ENCODE results near the gene GPR152.
A peak's percentile ranks its signal among the peaks of the same experiment; 100 is the strongest.

Gene GPR152

DNA sequence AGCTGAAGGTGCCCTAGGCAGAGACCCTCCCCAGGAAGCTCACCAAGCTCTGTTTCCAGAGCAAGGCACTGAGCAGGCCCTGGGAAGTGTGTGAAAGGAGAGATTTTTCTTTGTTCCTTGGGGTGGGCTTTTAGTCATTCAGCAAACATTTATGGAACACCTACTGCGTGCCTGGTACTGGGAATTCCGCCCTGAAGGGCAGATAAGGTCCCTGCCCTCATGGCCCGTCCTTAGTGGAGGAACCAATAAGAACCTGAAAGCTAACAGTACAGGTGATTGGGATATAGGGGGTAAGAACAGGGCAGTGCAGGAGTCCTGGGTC, 12.6 kb upstream of the GPR152 start:
- no peak for DNase-seq (ENCODE audit: low spot score)

DNA sequence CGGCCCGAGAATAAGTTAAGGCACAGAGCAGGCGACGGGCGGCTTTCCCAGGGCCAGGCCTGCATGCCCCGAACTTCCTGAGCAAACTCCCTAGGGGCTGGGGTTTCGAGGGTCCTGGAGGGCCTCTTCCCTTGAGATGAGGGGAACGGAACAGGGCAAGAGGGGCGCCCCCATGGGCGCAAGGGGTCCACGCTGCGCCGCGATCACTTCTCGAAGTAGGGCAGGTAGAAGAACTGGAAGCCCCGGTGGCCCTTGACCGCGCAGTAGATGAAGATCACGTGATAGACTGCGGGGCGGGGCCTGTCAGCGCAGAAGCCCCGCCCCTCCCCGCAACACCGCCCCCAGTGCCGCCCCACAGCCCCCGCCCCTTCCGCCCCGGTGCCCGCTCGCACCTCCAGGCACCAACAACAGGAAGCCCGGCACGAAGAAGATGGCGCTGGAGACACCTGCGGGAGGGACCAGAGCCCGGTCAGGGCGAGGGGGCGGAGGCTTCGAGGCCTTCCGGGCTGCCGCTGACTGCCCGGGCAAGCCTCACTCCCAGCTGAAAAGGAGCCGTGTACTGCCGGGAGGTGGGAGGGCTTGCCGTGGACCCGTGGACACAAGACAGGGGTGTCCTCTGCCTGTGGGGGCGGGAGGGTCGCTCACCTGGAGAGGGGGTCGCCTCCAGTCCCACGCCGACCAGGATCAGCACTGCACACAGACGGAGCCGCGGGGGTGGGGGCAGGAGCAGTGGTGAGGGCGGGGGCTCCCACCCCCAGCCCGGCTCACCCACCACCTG, 12.1 kb upstream of the GPR152 start:
- DNase-seq (ENCODE audit: low spot score): peak; percentile 96

DNA sequence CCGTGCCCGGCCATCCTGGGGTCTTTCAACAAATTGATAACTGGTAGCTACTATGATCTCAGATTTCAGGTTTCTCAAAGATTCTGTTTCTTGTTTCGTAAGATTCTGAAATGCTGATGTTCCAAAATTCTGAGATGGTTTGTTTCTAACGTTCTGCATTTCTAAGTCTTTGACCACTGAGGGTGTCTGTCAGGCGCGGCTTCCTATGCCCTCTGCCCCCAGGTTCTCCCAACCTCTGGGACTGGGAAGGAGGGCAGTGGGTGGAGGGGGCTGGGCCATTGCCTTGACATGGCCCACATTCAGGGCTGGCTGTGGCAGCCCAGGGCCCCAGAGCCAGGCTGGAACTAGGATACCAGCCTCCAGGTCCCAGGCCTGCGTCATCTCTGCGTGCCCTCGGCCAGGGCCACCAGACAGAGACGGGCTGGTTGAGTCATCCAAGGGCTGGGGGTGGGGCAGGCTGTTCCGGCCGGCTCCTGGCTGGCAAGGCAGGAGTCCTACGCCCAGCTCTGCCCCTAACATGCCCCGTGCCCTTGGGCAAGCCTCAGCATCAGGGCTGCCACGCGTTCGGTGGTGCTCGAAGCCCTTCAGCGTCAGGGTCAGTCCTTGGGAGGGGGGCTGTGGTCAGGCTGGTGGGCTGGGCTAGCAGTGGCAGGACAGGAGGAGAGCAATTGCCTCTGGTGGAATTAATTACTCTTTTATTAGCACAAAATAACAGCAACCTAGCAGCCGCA, 11.3 kb upstream of the GPR152 start:
- no peak for DNase-seq (ENCODE audit: low spot score)

DNA sequence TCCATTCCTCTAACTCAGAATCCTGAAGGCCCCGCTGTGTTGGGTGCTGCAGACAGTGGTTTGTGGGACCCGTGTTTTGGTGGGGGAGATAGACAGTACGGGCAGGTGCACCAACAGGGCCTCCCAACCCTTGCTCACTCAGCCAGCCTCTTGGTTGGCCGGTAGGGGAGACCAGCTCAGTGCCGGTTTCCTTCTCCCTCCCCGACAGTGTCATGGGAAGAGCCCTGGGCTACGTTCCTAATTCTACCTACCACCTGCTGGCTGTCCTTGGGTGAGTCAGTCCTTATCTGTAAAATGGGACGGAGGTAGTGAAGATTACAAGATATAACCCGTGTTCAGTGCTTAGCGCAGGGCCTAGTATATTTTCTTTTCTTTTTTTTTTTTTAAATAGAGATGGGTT, 10.7 kb upstream of the GPR152 start:
- DNase-seq (ENCODE audit: low spot score): no peak

DNA sequence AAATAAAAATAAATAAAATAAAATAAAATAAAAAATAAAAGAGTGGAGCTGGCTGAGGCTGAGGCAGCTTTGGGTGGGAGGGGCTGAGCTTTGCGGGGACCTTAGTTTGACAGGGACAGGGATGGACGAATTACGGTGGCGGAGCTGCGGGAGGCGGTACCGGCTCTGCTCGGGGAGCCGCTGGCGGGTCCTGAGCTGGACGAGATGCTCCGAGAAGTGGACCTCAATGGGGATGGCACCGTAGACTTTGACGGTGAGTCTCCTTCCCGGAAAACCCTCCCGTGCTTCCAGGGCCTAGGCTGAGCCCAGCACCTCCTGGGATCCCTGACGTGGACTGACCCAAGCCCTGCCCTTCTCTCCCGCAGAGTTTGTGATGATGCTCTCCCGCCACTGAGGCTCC, 5.7 kb upstream of the GPR152 start:
- no peak for DNase-seq (ENCODE audit: low spot score)

DNA sequence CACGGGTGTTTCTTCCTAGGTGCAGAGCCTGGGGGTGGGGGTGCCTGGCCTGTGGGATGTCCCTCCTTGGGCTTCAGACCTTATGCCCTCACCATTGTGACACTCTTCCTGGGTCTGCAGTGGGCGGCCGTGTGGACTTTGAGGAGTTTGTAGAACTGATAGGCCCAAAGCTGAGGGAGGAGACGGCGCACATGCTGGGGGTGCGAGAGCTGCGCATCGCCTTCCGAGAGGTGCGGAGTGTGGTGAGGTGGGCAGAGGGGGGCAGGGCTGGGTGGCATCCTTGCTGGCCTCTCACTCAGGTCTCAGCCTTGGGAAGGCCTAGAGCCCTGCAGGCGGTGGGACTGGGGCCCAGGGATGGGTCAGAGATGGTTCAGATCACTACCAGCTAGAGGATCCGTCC, 4.9 kb upstream of the GPR152 start:
- DNase-seq (ENCODE audit: low spot score): no peak

DNA sequence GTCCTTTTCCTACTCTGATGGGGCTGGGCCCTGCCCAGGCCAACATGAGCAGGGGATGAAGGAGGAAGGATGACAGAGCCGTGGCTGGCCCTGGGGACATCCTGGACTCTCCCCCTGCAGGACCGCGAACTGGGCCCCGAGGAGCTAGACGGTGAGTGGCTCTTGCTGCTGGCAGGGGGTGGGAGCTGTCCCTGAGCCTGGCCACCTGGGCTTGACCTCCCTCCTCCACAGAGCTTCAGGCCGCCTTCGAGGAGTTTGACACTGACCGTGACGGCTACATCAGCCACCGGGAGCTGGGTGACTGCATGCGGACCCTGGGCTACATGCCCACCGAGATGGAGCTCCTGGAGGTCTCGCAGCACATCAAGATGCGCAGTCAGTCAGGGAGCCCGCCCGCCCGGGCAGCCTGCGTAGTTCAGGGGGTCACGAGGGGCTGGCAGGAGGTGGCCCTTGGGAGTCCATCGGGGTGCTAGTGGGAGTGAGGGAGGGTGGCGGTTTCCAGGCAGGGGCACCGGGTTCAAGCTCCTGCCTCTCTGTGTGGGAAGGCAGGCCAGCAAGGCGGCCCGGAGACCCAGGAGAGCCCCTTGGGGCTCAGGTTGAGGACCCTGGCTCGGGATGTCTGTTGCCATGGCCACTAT, 3.7 kb upstream of the GPR152 start:
- no peak for DNase-seq (ENCODE audit: low spot score)

DNA sequence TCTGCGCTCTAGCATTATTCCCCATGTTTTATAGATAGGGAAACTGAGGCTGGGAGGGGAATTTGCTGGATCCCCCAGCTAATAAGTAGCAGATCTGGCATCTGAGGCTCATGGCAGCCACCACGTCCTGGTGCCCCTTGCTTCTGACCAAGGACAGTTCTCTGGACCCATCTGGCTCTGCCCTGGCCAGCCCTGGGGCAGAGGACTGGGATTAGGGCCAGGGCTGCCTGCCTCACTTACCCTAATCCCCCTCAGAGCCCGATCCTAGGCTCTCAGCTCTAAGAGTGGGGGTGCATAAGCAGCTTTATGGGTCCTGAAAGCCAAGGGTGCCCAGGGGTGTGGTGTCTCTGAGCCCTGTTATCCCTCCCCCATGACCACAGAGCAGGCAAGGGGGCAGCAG, 2.5 kb upstream of the GPR152 start, which contains the start of gene CABP4:
CABP4 (plus strand) TSS at position 301 of the 400 bp plus-strand sequence; CDS start at position 371, 70 bp downstream.
- no peak for DNase-seq (ENCODE audit: low spot score)

DNA sequence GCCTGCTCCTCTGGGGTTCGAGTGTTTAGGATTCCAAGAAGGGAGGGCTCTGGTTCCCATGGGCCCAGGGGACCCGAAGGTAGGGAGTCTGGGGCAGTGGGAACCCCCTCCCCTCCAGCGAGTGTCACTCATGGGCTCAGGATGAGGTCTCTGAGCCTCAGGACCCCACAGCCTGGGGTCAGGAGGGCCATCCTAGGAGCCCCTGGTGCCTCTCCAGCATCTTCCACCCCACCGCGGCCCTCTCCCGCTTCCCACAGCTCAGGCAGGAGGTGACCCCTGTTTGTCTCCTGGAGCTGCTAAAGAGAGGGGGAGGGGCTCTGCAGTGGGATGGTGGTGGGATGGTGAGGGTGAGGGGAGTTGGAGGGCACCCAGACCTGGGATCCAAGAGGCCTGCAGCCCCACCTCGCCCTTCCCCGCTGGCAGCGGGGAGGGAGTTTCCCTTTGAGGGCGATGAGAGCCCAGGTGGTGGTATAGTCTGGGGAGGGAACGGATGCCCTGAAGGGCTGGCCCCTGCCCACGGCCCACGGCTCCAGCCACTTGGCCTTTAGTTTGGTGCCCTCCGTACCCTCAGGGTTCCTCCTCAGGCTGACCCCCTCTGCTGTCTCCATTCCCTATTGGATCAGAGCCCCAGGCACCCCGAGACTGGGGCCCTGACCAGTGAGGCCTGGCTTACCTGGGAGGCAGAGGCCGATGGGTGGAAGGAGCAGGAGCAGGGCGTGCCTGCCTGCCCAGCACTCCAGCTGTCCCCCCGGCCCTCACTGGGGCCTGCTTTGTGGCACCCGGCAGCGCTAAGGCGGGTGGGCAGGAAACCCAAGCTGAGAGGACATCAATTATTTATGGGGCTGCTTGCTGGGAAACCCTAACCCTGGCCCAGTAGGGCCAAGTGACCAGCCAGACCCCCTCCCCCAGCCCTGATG, 1.5 kb upstream of the GPR152 start:
- no peak for DNase-seq (ENCODE audit: low spot score)

DNA sequence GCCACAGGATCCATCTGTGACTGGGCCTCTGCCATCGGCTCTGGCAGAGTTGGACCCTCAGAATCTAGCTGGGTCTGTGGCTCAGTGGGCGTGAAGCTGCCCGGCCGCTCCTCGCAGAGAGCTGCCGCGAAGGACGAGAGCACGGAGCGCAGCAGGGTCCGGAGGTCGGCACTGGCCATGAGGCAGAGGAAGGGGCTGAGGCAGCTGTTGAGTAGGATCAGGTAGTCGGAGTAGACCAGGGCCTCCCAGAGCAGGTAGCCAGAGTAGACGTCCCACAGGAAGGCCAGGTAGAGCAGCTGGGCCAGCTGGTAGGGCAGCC, 912 bp downstream of the GPR152 start:
- DNase-seq (ENCODE audit: low spot score): no peak

DNA sequence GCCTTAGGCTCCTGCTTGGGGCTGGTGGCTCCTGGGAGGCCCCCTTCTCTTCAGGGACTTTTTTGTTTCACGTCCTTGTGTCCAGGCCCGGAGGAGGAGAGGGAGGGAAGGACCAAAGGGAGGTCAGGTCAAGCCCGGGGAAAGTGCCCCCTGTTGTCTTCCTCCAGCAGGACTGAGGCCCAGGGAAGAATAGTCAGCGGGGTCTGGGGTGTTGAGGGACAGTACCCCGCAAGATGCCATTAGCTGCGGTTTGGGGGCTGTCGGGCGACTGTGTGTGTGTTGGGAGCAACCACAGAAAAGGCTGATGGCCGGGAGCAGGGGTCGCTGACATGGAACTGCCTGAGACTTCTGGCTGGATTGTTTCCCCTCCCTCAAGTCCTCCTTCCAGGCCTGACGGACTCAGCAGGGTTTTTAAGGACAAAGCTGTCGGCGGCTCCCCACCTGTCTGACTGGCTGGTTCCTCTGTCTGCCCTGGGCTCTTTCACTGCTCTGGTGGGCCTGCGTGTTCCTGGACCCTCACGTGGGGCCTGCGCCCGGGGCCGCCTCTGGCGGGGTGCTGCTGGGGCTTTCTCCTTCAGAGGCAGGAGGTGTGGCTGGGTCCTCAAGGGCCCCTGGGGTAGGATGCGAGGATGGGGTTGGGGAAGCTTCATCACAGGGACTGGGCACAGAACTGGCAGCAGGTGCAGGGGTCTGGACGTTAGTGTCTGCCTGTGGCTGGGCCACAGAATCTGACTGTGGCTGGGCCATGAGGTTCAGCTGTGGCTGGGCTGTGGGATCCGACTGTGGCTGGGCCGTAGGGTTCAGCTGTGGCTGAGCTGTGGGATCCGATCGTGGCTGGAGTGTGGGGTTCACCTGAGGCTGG, 1.5 kb downstream of the GPR152 start:
- DNase-seq (ENCODE audit: low spot score): no peak

DNA sequence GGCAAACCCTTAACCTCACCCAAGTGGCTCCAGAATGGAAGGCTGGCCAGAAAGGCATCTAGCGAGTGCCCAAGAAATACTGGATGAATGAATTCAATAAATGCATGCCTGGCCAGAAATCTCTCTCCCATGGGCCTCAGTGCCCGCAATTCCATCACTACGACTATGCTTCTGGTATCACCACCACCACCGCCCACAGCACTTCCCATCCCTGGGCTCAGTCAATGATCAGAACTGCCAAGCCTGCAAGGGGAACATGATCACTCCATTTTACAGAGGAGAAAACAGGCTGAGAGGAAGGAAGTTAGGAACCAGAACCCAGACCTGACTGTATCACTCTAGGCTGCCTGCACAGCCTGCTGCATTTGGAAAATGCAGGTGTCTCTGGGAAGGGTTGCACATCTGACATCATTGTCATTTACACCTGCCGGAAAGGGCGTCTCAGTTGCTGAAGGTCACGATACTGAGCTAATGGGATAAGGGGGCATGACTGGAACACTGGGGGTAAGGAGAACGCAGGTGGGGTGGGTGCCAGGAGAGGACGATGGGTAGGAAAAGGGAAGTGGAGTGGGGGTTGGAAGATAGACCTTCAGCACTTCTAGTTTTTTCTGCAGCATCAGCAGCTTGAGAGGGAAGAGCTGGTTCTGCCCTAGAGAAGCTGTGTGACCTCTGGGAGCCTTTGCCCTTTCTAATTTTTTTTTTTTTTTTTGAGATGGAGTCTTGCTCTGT, 3.2 kb downstream of the GPR152 start:
- no peak for DNase-seq (ENCODE audit: low spot score)

DNA sequence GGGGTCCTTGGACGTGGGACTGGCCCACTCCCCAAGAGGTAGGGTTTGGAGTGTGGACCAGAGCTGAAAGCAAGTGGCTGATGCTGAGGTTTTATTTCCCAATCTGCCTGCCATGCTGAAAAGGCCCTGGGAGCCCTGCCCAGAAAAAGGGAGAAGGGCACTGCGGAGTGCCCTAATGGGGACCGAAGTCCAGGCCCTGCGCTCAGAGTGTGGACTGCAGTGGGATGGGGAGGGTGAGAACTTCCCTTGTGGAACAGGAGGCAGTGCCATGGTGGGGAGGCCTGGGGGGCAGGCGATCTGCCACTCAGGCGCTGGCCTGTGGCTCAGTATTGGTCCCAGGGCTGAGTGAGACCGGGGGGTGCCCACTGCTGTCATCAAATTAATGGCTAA, 4.3 kb downstream of the GPR152 start:
- DNase-seq (ENCODE audit: low spot score): no peak

DNA sequence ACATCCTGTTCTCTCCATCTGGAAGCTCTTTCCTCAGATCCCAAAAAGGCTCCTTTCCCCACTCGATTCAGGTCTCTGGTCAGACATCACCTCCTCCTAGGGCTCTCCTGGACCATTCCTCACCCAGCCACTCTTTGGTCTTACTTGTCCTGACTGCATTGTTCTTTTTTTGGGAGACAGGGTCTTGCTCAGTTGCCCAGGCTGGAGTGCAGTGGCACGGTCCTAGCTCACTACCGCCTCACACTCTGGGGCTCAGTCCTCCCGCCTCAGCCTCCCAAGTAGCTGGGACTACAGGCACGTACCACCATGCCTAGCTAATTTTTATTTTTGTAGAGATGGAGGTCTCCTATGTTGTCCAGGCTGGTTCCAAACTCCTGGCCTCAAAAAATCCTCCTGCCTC, 7.0 kb downstream of the GPR152 start:
- no peak for DNase-seq (ENCODE audit: low spot score)

DNA sequence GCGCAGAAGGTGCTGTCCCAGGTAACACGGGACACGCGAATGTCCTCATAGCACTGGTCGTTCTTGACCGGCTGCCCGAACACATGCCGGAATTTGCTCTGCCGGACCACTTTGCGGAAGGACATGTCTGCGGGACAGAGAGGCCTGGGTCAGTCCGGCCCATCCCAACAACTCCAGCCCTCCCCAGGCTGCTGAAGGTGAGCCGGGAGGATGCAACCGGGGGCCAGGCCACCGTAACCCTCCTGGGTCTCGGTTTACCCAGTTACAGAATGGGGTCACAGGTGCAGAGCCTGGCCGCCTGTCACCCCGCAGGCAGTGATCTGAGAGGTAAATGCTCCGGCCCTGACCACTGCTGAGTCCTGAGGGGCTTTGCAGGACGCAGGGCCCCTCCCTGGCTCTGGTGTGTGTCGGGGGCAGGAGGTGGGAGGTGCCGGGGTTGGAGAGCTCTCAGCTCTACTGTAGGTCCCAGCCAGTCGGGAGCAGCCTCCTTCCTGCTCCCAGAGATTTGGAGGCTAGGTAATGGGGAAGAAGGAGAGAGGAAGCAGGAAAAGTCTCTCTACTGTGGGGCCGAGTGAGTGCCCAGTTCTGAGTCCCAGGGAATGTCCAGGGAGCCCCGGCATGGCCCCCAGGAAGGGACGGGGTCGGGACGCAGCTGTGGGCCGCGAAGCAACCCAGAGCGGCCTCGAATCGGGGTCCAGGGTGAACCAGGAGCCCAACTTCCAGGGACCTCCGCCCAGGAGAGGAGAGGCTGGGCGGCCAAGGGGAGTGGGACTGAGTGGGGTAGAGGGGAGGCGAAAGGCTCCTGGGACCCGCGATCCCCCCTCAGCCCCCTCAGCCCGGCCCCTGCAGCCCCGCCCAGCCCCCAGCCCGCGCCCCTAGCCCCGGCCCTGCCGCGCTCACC, 9.8 kb downstream of the GPR152 start:
- no peak for DNase-seq (ENCODE audit: low spot score)

DNA sequence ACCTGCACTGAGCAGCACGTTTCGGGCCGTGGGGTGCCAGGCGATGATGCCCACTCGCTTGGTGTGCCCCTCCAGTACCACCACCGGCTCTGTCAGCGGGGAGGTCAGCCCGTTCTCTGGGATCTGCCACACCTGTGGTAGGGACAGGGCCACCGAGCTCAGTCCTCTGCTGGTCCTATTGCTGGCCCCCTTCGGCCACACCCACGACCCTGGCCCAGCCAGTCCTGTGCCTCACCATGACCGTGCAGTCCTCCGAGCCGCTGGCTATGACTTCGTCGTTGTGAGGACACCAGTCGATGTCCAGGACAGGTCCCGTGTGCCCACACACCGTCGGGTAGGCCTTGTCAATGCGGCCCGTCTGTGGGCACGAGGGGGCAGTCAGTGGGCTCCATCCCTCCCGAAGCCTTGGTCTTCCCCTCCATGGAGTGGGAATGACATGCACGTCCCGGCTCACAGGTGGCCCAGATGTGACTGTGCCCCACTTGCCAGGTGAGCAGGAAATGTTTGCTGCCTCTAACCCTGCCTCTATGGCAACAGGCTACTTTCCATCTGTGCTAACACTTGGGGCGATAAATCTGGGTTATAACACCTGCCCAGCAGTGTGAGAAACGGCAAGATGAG, 10.7 kb downstream of the GPR152 start:
- DNase-seq (ENCODE audit: low spot score): no peak

DNA sequence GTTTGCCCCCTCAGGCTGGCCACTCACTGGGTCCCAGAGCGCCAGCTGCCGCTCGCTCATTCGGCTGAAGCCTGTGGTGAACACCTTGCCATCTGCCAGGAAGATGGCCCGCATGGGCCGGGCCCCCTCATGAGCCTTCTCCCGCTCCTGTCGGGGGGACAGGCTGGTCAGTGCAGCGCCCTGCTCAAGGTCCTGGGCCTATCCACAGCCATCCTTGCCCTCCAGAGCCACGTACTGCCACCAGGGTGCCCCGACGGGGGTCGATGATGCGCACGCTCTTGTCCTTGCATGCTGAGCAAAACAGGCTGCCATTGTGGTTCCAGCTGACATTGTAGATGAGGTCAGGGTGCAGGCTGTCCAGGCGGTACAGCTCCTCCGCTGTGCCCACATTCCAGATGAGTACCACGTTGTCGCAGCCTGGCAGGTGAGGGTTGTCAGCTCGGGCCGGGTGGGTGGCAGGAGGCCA, 11.4 kb downstream of the GPR152 start:
- no peak for DNase-seq (ENCODE audit: low spot score)

DNA sequence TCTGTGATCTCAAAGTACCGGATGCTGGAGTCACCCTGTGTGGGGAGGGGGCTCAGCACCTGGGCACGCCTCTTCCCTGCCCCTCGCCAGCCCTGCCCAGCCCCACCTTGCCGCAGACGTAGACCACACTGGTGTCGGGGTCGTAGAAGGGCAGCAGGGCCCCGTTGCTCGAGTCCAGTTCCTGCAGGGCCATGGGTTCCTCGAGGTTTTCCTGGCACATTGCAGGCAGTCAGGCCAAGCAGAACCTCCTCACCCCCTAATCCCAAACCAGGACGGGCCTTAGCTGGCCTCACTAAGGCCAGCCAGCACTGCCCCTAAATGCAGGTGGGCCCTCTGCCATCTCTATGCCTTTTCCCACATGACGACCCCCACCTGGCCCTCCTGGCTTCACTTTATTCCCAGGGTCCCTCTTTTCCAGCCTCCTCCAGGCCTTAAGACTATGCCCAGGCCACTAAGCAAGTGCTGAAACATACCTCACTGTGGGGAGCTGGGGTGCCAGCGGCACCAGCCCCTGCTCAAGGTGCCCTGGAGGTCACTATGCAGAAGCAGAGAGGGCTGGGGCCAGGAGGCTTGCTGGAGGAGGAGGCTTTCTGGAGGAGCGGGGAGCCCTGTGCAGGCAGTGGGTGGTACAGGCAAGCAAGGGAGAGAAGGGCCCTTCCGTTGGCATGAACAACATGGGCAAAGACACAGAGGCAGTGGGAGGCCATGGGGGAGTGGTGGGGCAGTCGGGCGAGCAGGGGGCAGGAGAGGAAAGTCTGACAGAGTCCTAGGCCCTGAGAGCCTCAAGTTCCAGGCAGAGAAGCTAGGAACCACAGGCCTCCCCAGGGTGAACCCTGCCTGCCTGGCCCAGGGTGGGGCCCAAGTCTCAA, 12.1 kb downstream of the GPR152 start:
- peak; percentile 43 for DNase-seq (ENCODE audit: low spot score)

Measured in CD4-positive, alpha-beta T cell treated with Interleukin-6 at 100 ng/mL for 8 hours (primary cell).